Ishikawa (cell line): ENCODE measurements around the gene VAV3.

Source experiments
- CREB1 ChIP-seq: IDR thresholded peaks from 2 replicates; pipeline ENCODE4 v1.6.1; 2012; ENCODE audit warnings: low read depth
- TF ChIP-seq, protein P1 (sequence below): IDR thresholded peaks from 2 replicates; pipeline ENCODE4 v1.6.1; 2012
- TF ChIP-seq, protein P2 (sequence below): IDR thresholded peaks from 2 replicates; pipeline ENCODE4 v1.6.1; 2012; ENCODE audit warnings: low read depth, mild to moderate bottlenecking

DNA sequence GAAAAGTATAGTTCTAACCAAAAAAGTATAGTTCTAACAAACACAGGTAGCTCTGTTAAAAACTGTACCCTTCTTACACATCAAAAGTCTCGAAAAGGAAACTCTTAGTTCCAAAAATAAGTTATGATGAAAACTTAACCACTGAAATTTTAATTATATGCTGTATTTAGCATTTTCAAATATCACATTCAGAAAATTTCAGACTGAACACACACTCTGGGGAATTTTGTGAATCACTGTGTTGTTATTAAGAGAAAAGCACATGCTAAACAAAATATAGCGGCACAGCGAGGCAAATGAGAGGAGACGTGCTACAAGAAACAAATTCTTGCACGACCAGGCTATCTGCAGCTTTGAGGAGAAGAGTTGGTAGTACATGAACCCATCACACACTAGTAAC is 30.4 kb downstream of the VAV3 start:
- TF ChIP-seq CREB1, result no peak
- TF ChIP-seq, protein P1, sequence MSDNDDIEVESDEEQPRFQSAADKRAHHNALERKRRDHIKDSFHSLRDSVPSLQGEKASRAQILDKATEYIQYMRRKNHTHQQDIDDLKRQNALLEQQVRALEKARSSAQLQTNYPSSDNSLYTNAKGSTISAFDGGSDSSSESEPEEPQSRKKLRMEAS, result no peak
- TF ChIP-seq, protein P2, sequence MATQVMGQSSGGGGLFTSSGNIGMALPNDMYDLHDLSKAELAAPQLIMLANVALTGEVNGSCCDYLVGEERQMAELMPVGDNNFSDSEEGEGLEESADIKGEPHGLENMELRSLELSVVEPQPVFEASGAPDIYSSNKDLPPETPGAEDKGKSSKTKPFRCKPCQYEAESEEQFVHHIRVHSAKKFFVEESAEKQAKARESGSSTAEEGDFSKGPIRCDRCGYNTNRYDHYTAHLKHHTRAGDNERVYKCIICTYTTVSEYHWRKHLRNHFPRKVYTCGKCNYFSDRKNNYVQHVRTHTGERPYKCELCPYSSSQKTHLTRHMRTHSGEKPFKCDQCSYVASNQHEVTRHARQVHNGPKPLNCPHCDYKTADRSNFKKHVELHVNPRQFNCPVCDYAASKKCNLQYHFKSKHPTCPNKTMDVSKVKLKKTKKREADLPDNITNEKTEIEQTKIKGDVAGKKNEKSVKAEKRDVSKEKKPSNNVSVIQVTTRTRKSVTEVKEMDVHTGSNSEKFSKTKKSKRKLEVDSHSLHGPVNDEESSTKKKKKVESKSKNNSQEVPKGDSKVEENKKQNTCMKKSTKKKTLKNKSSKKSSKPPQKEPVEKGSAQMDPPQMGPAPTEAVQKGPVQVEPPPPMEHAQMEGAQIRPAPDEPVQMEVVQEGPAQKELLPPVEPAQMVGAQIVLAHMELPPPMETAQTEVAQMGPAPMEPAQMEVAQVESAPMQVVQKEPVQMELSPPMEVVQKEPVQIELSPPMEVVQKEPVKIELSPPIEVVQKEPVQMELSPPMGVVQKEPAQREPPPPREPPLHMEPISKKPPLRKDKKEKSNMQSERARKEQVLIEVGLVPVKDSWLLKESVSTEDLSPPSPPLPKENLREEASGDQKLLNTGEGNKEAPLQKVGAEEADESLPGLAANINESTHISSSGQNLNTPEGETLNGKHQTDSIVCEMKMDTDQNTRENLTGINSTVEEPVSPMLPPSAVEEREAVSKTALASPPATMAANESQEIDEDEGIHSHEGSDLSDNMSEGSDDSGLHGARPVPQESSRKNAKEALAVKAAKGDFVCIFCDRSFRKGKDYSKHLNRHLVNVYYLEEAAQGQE, result no peak
